AG10803 (cell line): Measurements from ENCODE around the gene C3orf22.

Experiments
- DNase-seq: peaks from one replicate; pipeline ENCODE4 v3.0.0; 2010; ENCODE audit warnings: low read depth
- H3K4me3 ChIP-seq: 2 replicates; pipeline ENCODE4 v1.5.1; 2011; ENCODE audit warnings: mild to moderate bottlenecking, low read length, control low read depth
- CTCF ChIP-seq: conservative IDR thresholded peaks from 2 replicates; pipeline ENCODE4 v1.5.1; 2011; ENCODE audit warnings: mild to moderate bottlenecking, low read length, control low read depth, inconsistent platforms

C3orf22 gene

GRCh38 chr3:126501054-126501453 is 57.7 kb downstream of the C3orf22 start:
- TF ChIP-seq CTCF = no peak
- no peak overlapping the region for H3K4me3 ChIP-seq
- DNase-seq = no peak

- no peak overlapping the region for H3K4me3 ChIP-seq
- TF ChIP-seq CTCF = no peak
- no peak for DNase-seq
These were observed 58.7 kb downstream of the C3orf22 start for GRCh38 chr3:126500016-126500415.
